ENCODE measurements around the gene PDE9A. TPM values are rescaled to one million over a fixed set of nuclear protein-coding genes. Genes with fewer than 3 reads are reported as not detected.

The PDE9A gene
- total RNA-seq, 1 experiment from 2014 or later = not detected

DNA sequence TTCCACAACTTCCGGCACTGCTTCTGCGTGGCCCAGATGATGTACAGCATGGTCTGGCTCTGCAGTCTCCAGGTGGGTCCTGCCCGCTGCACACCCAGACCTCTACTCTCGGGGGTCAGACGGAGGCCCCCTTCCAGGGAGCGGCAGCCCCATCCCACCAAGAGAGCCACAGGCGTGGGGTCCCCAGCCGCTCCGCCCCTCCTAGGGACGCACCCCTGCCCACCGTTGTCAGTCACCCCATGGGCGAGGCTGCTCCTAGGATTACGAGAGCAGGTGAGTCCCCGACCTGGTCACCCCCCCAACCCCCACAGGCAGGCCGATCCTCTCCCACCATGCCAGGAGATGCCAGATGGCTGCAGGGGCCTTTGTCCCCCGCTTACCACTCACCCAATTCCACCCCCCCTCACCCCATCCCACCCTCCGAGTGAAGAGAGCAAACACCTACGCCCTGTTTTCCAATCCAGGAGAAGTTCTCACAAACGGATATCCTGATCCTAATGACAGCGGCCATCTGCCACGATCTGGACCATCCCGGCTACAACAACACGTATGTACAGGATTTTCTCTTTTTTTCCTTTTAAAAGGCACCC lies 107.0 kb downstream of the PDE9A start:
- H4K20me1 ChIP-seq (ENCODE audit: insufficient read depth, low read depth, low read length) = no peaks in the 10 kb centered on the region
- no peak overlapping the region for H3K9ac ChIP-seq (ENCODE audit: low read length)
- no peak overlapping the region for H3K4me2 ChIP-seq (ENCODE audit: low read depth, low read length, poor library complexity, severe bottlenecking)

DNA sequence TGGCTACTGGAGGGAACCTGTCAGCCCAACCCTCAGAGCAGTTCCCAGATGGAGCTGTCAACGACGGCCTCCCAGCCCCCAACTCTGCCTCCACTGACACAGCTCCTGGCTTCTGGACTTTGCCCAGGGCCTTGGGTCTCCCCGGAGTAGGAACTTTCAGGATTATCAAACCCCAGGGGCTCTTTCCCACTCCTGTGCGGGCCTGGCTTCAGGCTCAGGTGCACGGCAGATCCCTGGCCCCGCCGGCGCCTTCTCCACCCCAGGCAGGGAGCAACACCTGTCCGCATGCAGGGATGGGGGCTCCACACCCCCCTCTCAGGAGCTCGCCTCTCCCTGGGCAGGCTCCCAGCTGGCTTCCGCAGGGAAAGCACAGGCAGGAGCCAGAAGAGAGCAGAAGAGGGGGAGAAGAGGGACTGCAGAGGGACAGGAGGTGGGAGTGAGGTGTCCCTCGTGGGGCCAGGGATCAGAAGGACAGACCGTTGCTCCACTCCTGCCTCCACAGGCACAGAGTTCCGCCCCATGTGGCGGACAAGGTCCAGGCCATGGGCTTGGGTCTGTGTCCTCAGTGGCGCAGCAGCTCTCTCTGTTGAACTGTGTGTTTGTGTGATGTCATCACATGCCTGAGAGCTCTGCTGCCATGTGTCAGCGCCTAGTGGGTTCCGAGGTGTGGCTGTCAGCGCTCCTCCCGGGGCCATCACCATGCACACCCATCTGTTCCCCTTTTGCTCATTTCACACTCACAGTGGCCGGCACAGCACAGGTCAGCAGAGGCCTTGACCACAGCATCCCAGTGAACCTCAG lies 107.7 kb downstream of the PDE9A start:
- Histone ChIP-seq H3K4me2 (ENCODE audit: low read depth, low read length, poor library complexity, severe bottlenecking) (no peak overlapping the region), H3K9ac (ENCODE audit: low read length) (no peak overlapping the region), H3K4me1 (ENCODE audit: low read length) (no peaks in the 10 kb centered on the region), H3K9me3 (ENCODE audit: low read length) (no peaks in the 10 kb centered on the region), H4K20me1 (ENCODE audit: insufficient read depth, low read depth, low read length) (no peaks in the 10 kb centered on the region), H3K9me2 (replicated peaks; ENCODE audit: insufficient read depth, low read length) (no peaks in the 10 kb centered on the region), H3K27me3 (ENCODE audit: low read length) (no peaks in the 10 kb centered on the region), H3K4me3 (ENCODE audit: low read length) (no peak overlapping the region), H3K36me3 (ENCODE audit: insufficient read depth, low read length) (no peaks in the 10 kb centered on the region), H3K79me2 (ENCODE audit: low read length) (no peaks in the 10 kb centered on the region), H2AFZ (ENCODE audit: low read length) (no peak overlapping the region), H3K27ac (ENCODE audit: low read length) (no peak overlapping the region)
- DNase-seq = no peak

More for the DNA sequence above, 107.0 kb downstream of the PDE9A start:
- Histone ChIP-seq H3K9me2 (replicated peaks; ENCODE audit: insufficient read depth, low read length) (no peaks in the 10 kb centered on the region), H3K27ac (ENCODE audit: low read length) (no peak overlapping the region), H3K36me3 (ENCODE audit: insufficient read depth, low read length) (no peaks in the 10 kb centered on the region), H3K4me1 (ENCODE audit: low read length) (no peaks in the 10 kb centered on the region), H3K4me3 (ENCODE audit: low read length) (no peak overlapping the region), H3K79me2 (ENCODE audit: low read length) (no peaks in the 10 kb centered on the region), H3K27me3 (ENCODE audit: low read length) (no peaks in the 10 kb centered on the region), H3K9me3 (ENCODE audit: low read length) (no peaks in the 10 kb centered on the region), H2AFZ (ENCODE audit: low read length) (no peak overlapping the region)
- no peak for DNase-seq

DNA sequence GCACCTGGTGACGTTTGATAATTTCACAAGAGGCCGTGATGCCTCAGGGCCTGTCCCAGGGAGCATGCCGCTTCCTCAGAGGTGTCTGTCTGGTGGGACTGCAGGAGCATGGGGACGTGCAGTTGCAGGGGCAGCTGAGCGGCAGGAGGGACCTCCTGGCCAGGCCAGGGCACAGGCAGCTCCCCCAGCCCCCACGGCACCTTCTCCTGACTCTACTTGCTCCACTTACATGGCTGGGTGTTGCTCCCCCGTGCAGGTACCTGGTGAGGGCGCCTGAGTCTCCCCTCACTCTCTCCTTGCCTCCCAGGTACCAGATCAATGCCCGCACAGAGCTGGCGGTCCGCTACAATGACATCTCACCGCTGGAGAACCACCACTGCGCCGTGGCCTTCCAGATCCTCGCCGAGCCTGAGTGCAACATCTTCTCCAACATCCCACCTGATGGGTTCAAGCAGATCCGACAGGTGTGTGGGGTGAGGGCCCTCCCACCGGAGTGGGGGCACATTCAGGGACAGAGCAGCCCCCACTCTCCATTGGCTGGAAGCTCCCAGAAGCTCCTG lies 108.4 kb downstream of the PDE9A start:
- no peak overlapping the region for H3K4me3 ChIP-seq (ENCODE audit: low read length)
- no peaks in the 10 kb centered on the region for H3K36me3 ChIP-seq (ENCODE audit: insufficient read depth, low read length)
- no peaks in the 10 kb centered on the region for H3K9me2 ChIP-seq (replicated peaks; ENCODE audit: insufficient read depth, low read length)
- DNase-seq = no peak
- H3K4me1 ChIP-seq (ENCODE audit: low read length) = no peaks in the 10 kb centered on the region
- no peaks in the 10 kb centered on the region for H3K9me3 ChIP-seq (ENCODE audit: low read length)
- H3K4me2 ChIP-seq (ENCODE audit: low read depth, low read length, poor library complexity, severe bottlenecking) = no peak overlapping the region
- H3K79me2 ChIP-seq (ENCODE audit: low read length) = no peaks in the 10 kb centered on the region
- H3K27me3 ChIP-seq (ENCODE audit: low read length) = no peaks in the 10 kb centered on the region
- H4K20me1 ChIP-seq (ENCODE audit: insufficient read depth, low read depth, low read length) = no peaks in the 10 kb centered on the region
- no peak overlapping the region for H3K9ac ChIP-seq (ENCODE audit: low read length)
- H2AFZ ChIP-seq (ENCODE audit: low read length) = no peak overlapping the region
- no peak overlapping the region for H3K27ac ChIP-seq (ENCODE audit: low read length)

DNA sequence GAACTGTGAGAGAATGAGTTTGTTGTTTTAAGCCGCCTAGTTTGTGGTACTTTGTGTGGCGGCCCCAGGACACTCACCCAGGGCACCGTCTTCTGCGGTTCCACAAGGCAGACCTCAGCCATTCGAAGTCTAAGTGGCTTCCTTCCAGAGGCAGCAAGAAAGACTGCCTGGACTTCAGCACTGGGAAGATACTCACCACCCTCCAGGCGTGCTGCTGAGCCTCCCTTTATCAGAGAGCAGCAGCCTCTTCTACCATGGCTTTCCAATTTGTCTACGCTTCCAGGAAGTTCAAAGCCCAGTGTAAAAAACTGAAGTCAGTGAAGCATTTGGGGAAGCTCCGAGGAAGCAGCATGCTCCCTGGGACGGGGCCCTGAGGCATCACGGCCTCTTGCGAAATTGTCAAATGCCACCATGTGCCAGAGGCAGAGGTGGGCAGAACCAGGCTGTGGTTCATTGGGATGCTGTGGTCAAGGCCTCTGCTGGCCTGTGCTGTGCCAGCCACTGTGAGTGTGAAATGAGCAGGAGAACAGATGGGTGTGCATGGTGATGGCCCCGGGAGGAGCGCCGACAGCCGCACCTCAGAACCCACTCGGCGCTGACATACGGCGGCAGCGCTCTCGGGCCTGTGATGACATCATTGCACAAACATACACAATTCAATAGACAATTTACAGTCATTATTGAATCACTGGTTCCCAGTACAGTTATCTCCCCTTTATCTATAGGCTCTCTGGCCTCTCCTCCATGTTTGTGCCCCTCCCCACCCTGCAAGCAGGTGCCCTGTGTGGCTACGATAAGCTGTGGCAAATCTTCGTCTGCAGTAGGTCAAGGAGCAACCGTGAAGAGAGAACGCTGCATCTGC lies 110.4 kb downstream of the PDE9A start:
- Histone ChIP-seq H3K4me2 (ENCODE audit: low read depth, low read length, poor library complexity, severe bottlenecking) (no peak overlapping the region), H4K20me1 (ENCODE audit: insufficient read depth, low read depth, low read length) (no peaks in the 10 kb centered on the region), H3K79me2 (ENCODE audit: low read length) (no peaks in the 10 kb centered on the region), H3K27ac (ENCODE audit: low read length) (no peak overlapping the region), H3K9me2 (replicated peaks; ENCODE audit: insufficient read depth, low read length) (no peaks in the 10 kb centered on the region), H3K9ac (ENCODE audit: low read length) (no peak overlapping the region), H3K4me3 (ENCODE audit: low read length) (no peak overlapping the region), H3K9me3 (ENCODE audit: low read length) (no peaks in the 10 kb centered on the region), H3K27me3 (ENCODE audit: low read length) (no peaks in the 10 kb centered on the region), H3K4me1 (ENCODE audit: low read length) (no peaks in the 10 kb centered on the region), H2AFZ (ENCODE audit: low read length) (no peak overlapping the region), H3K36me3 (ENCODE audit: insufficient read depth, low read length) (no peaks in the 10 kb centered on the region)
- no peak for DNase-seq

DNA sequence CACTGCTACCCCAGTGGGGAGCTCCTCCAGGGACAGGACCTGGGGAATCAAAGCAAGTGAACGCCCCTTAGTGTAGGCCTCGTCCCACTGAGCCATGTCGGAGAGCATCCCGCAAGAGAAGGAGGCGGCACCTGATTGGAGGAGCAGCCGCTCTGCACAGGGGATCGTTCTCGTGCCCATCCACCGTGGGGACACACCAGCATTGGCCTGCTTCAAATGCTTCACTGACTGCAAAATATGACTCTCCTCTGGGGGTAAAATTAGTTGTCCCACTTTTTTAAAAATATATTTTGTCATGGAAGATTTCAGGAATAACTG lies 111.0 kb downstream of the PDE9A start:
- Histone ChIP-seq H3K4me3 (ENCODE audit: low read length) (no peak overlapping the region), H3K4me1 (ENCODE audit: low read length) (no peaks in the 10 kb centered on the region), H3K79me2 (ENCODE audit: low read length) (no peaks in the 10 kb centered on the region), H3K4me2 (ENCODE audit: low read depth, low read length, poor library complexity, severe bottlenecking) (no peak overlapping the region), H3K9me2 (replicated peaks; ENCODE audit: insufficient read depth, low read length) (no peaks in the 10 kb centered on the region), H3K36me3 (ENCODE audit: insufficient read depth, low read length) (no peaks in the 10 kb centered on the region), H3K9me3 (ENCODE audit: low read length) (no peaks in the 10 kb centered on the region), H3K9ac (ENCODE audit: low read length) (no peak overlapping the region), H3K27me3 (ENCODE audit: low read length) (no peaks in the 10 kb centered on the region), H3K27ac (ENCODE audit: low read length) (no peak overlapping the region), H2AFZ (ENCODE audit: low read length) (no peak overlapping the region), H4K20me1 (ENCODE audit: insufficient read depth, low read depth, low read length) (no peaks in the 10 kb centered on the region)
- no peak for DNase-seq

DNA sequence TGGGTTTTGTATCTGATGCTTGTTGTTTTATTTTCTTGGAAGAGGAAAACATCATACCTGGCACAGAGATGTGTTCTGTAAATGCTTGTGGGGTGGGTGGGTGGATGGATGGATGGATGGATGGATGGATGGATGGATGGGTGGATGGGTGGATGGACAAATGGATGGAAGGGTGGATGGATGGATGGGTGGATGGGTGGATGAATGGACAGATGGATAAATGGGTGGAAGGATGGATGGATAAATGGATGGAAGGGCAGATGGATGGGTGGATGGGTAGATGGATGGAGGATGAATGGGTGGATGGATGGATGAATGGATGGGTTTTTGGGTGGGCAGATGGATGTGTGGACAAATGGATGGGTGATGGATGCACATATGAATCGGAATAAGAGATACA lies 111.5 kb downstream of the PDE9A start:
- no peak for DNase-seq
- no peaks in the 10 kb centered on the region for H3K36me3 ChIP-seq (ENCODE audit: insufficient read depth, low read length)
- H3K4me1 ChIP-seq (ENCODE audit: low read length) = no peaks in the 10 kb centered on the region
- H3K4me2 ChIP-seq (ENCODE audit: low read depth, low read length, poor library complexity, severe bottlenecking) = no peak overlapping the region
- no peak overlapping the region for H2AFZ ChIP-seq (ENCODE audit: low read length)
- no peaks in the 10 kb centered on the region for H3K9me2 ChIP-seq (replicated peaks; ENCODE audit: insufficient read depth, low read length)
- H3K27me3 ChIP-seq (ENCODE audit: low read length) = no peaks in the 10 kb centered on the region
- no peak overlapping the region for H3K9ac ChIP-seq (ENCODE audit: low read length)
- no peak overlapping the region for H3K27ac ChIP-seq (ENCODE audit: low read length)
- H3K79me2 ChIP-seq (ENCODE audit: low read length) = no peaks in the 10 kb centered on the region
- H3K9me3 ChIP-seq (ENCODE audit: low read length) = no peaks in the 10 kb centered on the region
- no peak overlapping the region for H3K4me3 ChIP-seq (ENCODE audit: low read length)
- no peaks in the 10 kb centered on the region for H4K20me1 ChIP-seq (ENCODE audit: insufficient read depth, low read depth, low read length)

DNA sequence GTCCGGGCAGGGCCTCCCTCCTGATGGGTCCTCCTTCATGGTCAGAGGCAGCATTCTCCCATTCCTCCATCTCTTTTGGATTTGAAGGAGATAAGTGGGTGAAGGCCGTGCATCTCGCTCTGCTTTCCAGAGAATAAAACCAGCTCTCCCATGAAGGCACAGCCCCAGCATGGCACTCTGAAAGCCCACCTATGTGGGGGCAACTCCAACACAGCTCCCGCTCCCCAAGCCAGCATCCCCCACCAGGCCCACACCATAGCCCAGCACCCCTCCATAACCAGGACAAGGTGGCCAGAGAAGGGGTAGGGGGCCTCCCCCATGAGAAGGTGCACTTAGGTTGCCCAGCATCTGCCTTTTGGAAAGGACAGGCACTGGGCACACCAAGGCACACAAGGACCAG lies 112.2 kb downstream of the PDE9A start:
- Histone ChIP-seq H4K20me1 (ENCODE audit: insufficient read depth, low read depth, low read length) (no peaks in the 10 kb centered on the region), H3K4me1 (ENCODE audit: low read length) (no peaks in the 10 kb centered on the region), H3K27me3 (ENCODE audit: low read length) (no peaks in the 10 kb centered on the region), H3K9me2 (replicated peaks; ENCODE audit: insufficient read depth, low read length) (no peaks in the 10 kb centered on the region), H3K9ac (ENCODE audit: low read length) (no peak overlapping the region), H3K36me3 (ENCODE audit: insufficient read depth, low read length) (no peaks in the 10 kb centered on the region), H2AFZ (ENCODE audit: low read length) (no peak overlapping the region), H3K4me2 (ENCODE audit: low read depth, low read length, poor library complexity, severe bottlenecking) (no peak overlapping the region), H3K4me3 (ENCODE audit: low read length) (no peak overlapping the region), H3K79me2 (ENCODE audit: low read length) (no peaks in the 10 kb centered on the region), H3K27ac (ENCODE audit: low read length) (no peak overlapping the region), H3K9me3 (ENCODE audit: low read length) (no peaks in the 10 kb centered on the region)
- DNase-seq = no peak
